PFSK-1 (cell line): Measurements from ENCODE around the gene FAM78B.

Source experiments
- POLR2AphosphoS5 ChIP-seq: IDR thresholded peaks from 2 replicates; pipeline ENCODE4 v1.6.1; 2012; ENCODE audit warnings: low read depth, mild to moderate bottlenecking, control low read depth, low read length, moderate library complexity
- REST ChIP-seq, 2 experiments: IDR thresholded peaks; 2 replicates each; pipeline versions ENCODE4 v1.6.1 to v1.8.0; 2011 to 2012; ENCODE audit warnings: low read depth in 2 of 2, low read length in 2 of 2, control low read depth in 1 of 2, inconsistent platforms in 1 of 2, mild to moderate bottlenecking in 1 of 2, moderate library complexity in 1 of 2; ENCODE audit not compliant: insufficient read depth in 1 of 2
- SIN3A ChIP-seq: IDR thresholded peaks from 2 replicates; pipeline ENCODE4 v1.6.1; 2012; ENCODE audit warnings: mild to moderate bottlenecking, low read length, moderate library complexity, borderline replicate concordance; ENCODE audit not compliant: insufficient read depth
- TAF1 ChIP-seq: IDR thresholded peaks from 2 replicates; pipeline ENCODE4 v1.6.1; 2012; ENCODE audit warnings: low read length, control low read depth, borderline replicate concordance; ENCODE audit not compliant: insufficient read depth

GRCh38 chr1:166053395-166053794 lies 113.4 kb downstream of the FAM78B start:
- TF ChIP-seq TAF1, result no peak
- TF ChIP-seq POLR2AphosphoS5, result no peak
- TF ChIP-seq SIN3A, result no peak
- no peak for TF ChIP-seq REST (IDR thresholded peaks at IDR 0.05; ENCODE audit: insufficient read depth in 1 of 2, low read depth in 2 of 2, low read length in 2 of 2)
